Activated CD4-positive, alpha-beta T cell treated with anti-CD3 and anti-CD28 coated beads, Interleukin-2, amount 50 U/mL, for 48 hours (primary cell): ENCODE results near the gene INS.
A peak's percentile ranks its signal among the peaks of the same experiment; 100 is the strongest.
"Not testable (repeated sequence)": the region's sequence is repeated elsewhere in the genome, so short reads cannot be mapped to it uniquely, and the experiment has no call there.

Experiments
- DNase-seq, 2 experiments: peaks; one replicate each; pipeline ENCODE4 v3.0.0-alpha.2; 2020

INS gene

GRCh38 chr11:2198621-2199365, 37.8 kb upstream of the INS start:
- no peak for DNase-seq

- DNase-seq, result no peak
Measured at GRCh38 chr11:2197771-2198520, 36.9 kb upstream of the INS start.

- peak; percentile 76 to 83 for DNase-seq
Measured at GRCh38 chr11:2196970-2197770, 36.2 kb upstream of the INS start.

GRCh38 chr11:2195756-2196088, 34.7 kb upstream of the INS start:
- no peak for DNase-seq

GRCh38 chr11:2194877-2195755, 34.1 kb upstream of the INS start:
- DNase-seq, result peak; percentile 66 to 71

GRCh38 chr11:2193888-2194595, 33.0 kb upstream of the INS start:
- DNase-seq, result not testable (repeated sequence)

- DNase-seq, result no peak
Measured at GRCh38 chr11:2193099-2193887, 32.3 kb upstream of the INS start.

GRCh38 chr11:2192435-2192834, 31.4 kb upstream of the INS start:
- no peak for DNase-seq

- DNase-seq, result no peak
Measured at GRCh38 chr11:2191883-2192282, 30.9 kb upstream of the INS start.

- DNase-seq, result no peak
Measured at GRCh38 chr11:2190657-2191471, 29.9 kb upstream of the INS start.

- no peak for DNase-seq
Measured at GRCh38 chr11:2189938-2190656, 29.1 kb upstream of the INS start.

GRCh38 chr11:2188745-2189144, 27.7 kb upstream of the INS start:
- no peak for DNase-seq

GRCh38 chr11:2187280-2187707, 26.3 kb upstream of the INS start:
- no peak for DNase-seq

GRCh38 chr11:2186669-2187279, 25.8 kb upstream of the INS start:
- DNase-seq, result peak; percentile 44 to 57

- no peak for DNase-seq
Measured at GRCh38 chr11:2185324-2186085, 24.5 kb upstream of the INS start.

- no peak for DNase-seq
Measured at GRCh38 chr11:2182692-2183474, 21.9 kb upstream of the INS start.

- no peak for DNase-seq
Measured at GRCh38 chr11:2182075-2182474, 21.1 kb upstream of the INS start.
